Endothelial cell of umbilical vein (primary cell): Measurements from ENCODE around the gene SEMA3A. TPM values are rescaled to one million over a fixed set of nuclear protein-coding genes. Genes with fewer than 3 reads are reported as not detected.

Experiments
- BruUV-seq: library from RNA; stranded (reverse); fragments of 400-500 nt; replicated peaks from 2 replicates; lab custom pipeline; 2021; lab: Mats Ljungman, UMichigan
- CTCF ChIA-PET: fragments of 300-600, 350-600 bp; sonication (Branson Sonifier 250); formaldehyde crosslinking; loops from one replicate; lab custom pipeline; 2021; ENCODE audit warnings: antibody characterized with exemption, inconsistent platforms; lab: Charles Lee
- POLR2A ChIA-PET: fragments of 300-600, 350-600 bp; sonication (Branson Sonifier 250); formaldehyde crosslinking; loops from one replicate; lab custom pipeline; 2021; ENCODE audit warnings: antibody characterized with exemption, inconsistent platforms; lab: Charles Lee
- DNase-seq: peaks from one replicate; pipeline ENCODE4 v3.0.0-alpha.2; 2011; ENCODE audit warnings: low read depth, low spot score
- FAIRE-seq: peaks from 2 replicates; lab custom pipeline; 2011; peaks lifted over from hg19 to GRCh38; lab: Jason Lieb, UNC
- H2AFZ ChIP-seq: 2 replicates; pipeline ENCODE4 v1.6.0; 2012; ENCODE audit warnings: low read depth, low read length, control low read depth, inconsistent platforms
- H3K27ac ChIP-seq: 2 replicates; pipeline ENCODE4 v1.5.1; 2011; ENCODE audit warnings: low read depth, mild to moderate bottlenecking, control low read depth, low read length, moderate library complexity; ENCODE audit not compliant: insufficient read depth
- H3K27me3 ChIP-seq, 2 experiments: 2 replicates each; pipeline versions ENCODE4 v1.6.0 to v1.6.1; 2011; ENCODE audit warnings: low read length in 2 of 2, mixed read lengths in 1 of 2; ENCODE audit not compliant: control insufficient read depth in 2 of 2, insufficient read depth in 2 of 2
- H3K36me3 ChIP-seq, 2 experiments: 2 replicates in 1 of 2; 3 replicates in 1 of 2; pipeline ENCODE4 v1.5.1; 2011; ENCODE audit warnings: low read length in 2 of 2, mild to moderate bottlenecking in 1 of 2, moderate library complexity in 1 of 2; ENCODE audit not compliant: control insufficient read depth in 2 of 2, insufficient read depth in 2 of 2; ENCODE audit errors: extremely low read depth in 1 of 2
- H3K4me1 ChIP-seq: 3 replicates; pipeline ENCODE4 v1.5.1; 2011; ENCODE audit warnings: mild to moderate bottlenecking, low read length; ENCODE audit not compliant: control insufficient read depth, insufficient read depth; ENCODE audit errors: extremely low read depth
- H3K4me2 ChIP-seq: 2 replicates; pipeline ENCODE4 v1.6.1; 2011; ENCODE audit warnings: low read length, control low read depth, mixed read lengths; ENCODE audit not compliant: insufficient read depth
- H3K4me3 ChIP-seq, 3 experiments: fragments of 200-600 bp in 1 of 3; sonication (generic), shearing (Covaris generic) in 1 of 3; replicated peaks in 1 of 3; 2 replicates each; pipeline ENCODE4 v1.5.1; 2011 to 2016; ENCODE audit warnings: control low read depth in 3 of 3, low read length in 3 of 3, mild to moderate bottlenecking in 2 of 3, inconsistent platforms in 1 of 3, low read depth in 1 of 3, moderate library complexity in 1 of 3; ENCODE audit not compliant: insufficient read depth in 1 of 3
- H3K79me2 ChIP-seq: 2 replicates; pipeline ENCODE4 v1.6.0; 2012; ENCODE audit warnings: low read length, inconsistent platforms; ENCODE audit not compliant: control insufficient read depth, insufficient read depth
- H3K9ac ChIP-seq: replicated peaks from 2 replicates; pipeline ENCODE3; 2011; ENCODE audit warnings: low read length, control low read depth; ENCODE audit not compliant: insufficient read depth; ENCODE audit errors: extremely low read depth
- H3K9me1 ChIP-seq: replicated peaks from 3 replicates; pipeline ENCODE4 v1.6.0; 2011; ENCODE audit warnings: mild to moderate bottlenecking, low read length; ENCODE audit not compliant: control insufficient read depth, insufficient read depth; ENCODE audit errors: extremely low read depth
- H3K9me3 ChIP-seq: replicated peaks from 2 replicates; pipeline ENCODE4 v1.5.1; 2012; ENCODE audit warnings: low read length, inconsistent platforms; ENCODE audit not compliant: control insufficient read depth, insufficient read depth
- H4K20me1 ChIP-seq: replicated peaks from 2 replicates; pipeline ENCODE3; 2011; ENCODE audit warnings: mild to moderate bottlenecking, low read length; ENCODE audit not compliant: control insufficient read depth, insufficient read depth; ENCODE audit errors: extremely low read depth
- CTCF ChIP-seq, 2 donors: IDR thresholded peaks; 1 replicate in 1 of 2; 2 replicates in 1 of 2; pipeline ENCODE4 v1.5.1; 2011; ENCODE audit warnings: low read length in 2 of 2, mild to moderate bottlenecking in 2 of 2, moderate library complexity in 2 of 2, control low read depth in 1 of 2, inconsistent platforms in 1 of 2, low read depth in 1 of 2; ENCODE audit not compliant: insufficient read depth in 1 of 2; ENCODE audit errors: extremely low read depth in 1 of 2
- EZH2 ChIP-seq: IDR thresholded peaks from 2 replicates; pipeline ENCODE4 v1.6.1; 2012; ENCODE audit warnings: borderline replicate concordance, low read depth, mild to moderate bottlenecking, moderate library complexity, low read length, inconsistent platforms; ENCODE audit not compliant: severe bottlenecking
- FOS ChIP-seq: IDR thresholded peaks from 2 replicates; pipeline ENCODE4 v1.6.1; 2011; ENCODE audit warnings: mild to moderate bottlenecking, low read length, moderate library complexity, borderline replicate concordance; ENCODE audit not compliant: insufficient read depth
- GATA2 ChIP-seq: IDR thresholded peaks from 2 replicates; pipeline ENCODE4 v1.7.0; 2011; ENCODE audit warnings: low read depth, mild to moderate bottlenecking, moderate library complexity, mixed read lengths, low read length; ENCODE audit not compliant: insufficient read length, insufficient read depth
- JUN ChIP-seq: IDR thresholded peaks from 2 replicates; pipeline ENCODE4 v1.6.1; 2011; ENCODE audit warnings: borderline replicate concordance, low read depth; ENCODE audit not compliant: insufficient read length, insufficient read depth
- MYC ChIP-seq: IDR thresholded peaks from one replicate; pipeline ENCODE4 v1.6.1; 2011; ENCODE audit warnings: mild to moderate bottlenecking, low read depth, low read length
- POLR2A ChIP-seq: IDR thresholded peaks from 2 replicates; pipeline ENCODE4 v1.6.1; 2012; ENCODE audit warnings: low read depth, mild to moderate bottlenecking, control low read depth, low read length
- POLR2AphosphoS5 ChIP-seq: IDR thresholded peaks from 2 replicates; pipeline ENCODE4 v1.6.1; 2012; ENCODE audit warnings: low read depth, mild to moderate bottlenecking, control low read depth, low read length, moderate library complexity; ENCODE audit not compliant: insufficient read depth
- dilution Hi-C: fragments of 300-500 bp; cut with MboI; formaldehyde crosslinking; loops from one replicate; pipeline ENCODE4 v1.15.0; 2019; ENCODE audit warnings: low sequenced_read_pairs; ENCODE audit not compliant: extremely low pct_ligation_motif_present
- intact Hi-C: fragments of 100-400 bp; cut with micrococcal nuclease; formaldehyde crosslinking; loops from one replicate; pipeline ENCODE4 v1.10.0; 2022
- polyA plus RNA-seq, 4 experiments: library from polyadenylated mRNA; depleted of rRNA in 3 of 4; stranded (reverse) in 3 of 4; unstranded in 1 of 4; fragments of >200 nt; gene quantifications; 2 replicates each; pipeline versions ENCODE4 v1.2.1 to v1.2.3, GENCODE V29; 2011 to 2012; ENCODE audit warnings: missing spikeins in 1 of 4
- total RNA-seq: library from RNA; stranded (reverse); gene quantifications from 2 replicates; pipeline ENCODE4 v1.2.3, GENCODE V29; 2021
- TF ChIP-seq, protein P1 (sequence below): IDR thresholded peaks from 2 replicates; pipeline ENCODE4 v1.6.1; 2011; ENCODE audit not compliant: insufficient read depth, insufficient read length

SEMA3A gene
- total and polyA plus RNA-seq, 2 donors (not counting 3 experiments of a cell fraction or from before 2014, with no cell fraction given): 0.68 to 1.2 TPM

DNA sequence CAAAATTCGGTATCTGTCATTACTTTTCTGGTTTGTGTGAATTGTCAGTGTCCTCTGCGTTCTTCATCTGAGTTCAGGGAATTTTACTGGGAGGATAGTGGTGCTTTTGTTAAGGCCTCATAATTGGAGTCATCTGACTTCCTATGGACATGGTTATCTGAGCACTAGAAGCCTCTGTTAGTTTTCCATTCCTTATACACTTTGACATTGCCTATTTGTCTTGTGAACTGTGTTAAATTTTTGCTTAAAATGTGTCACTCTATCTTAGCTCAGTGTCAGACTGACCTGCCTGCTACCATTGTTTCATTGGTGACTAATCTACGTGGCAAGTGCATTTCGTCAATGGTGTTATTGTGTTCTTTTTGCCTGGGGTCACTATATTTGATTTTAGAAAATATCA lies 253.3 kb downstream of the SEMA3A start:
- dilution Hi-C loops: no loop called here
- no peak overlapping the region for H2AFZ ChIP-seq
- H3K9ac ChIP-seq: no peak overlapping the region
- H3K4me2 ChIP-seq: no peak overlapping the region
- no peaks in the 10 kb centered on the region for H4K20me1 ChIP-seq
- H3K27me3 ChIP-seq: no peaks in the 10 kb centered on the region
- H3K4me3 ChIP-seq: no peak overlapping the region
- H3K27ac ChIP-seq: no peak overlapping the region
- TF ChIP-seq GATA2: no peak
- TF ChIP-seq POLR2AphosphoS5: no peak
- TF ChIP-seq, protein P1, sequence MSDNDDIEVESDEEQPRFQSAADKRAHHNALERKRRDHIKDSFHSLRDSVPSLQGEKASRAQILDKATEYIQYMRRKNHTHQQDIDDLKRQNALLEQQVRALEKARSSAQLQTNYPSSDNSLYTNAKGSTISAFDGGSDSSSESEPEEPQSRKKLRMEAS: no peak
- no peak for TF ChIP-seq JUN
- TF ChIP-seq MYC: no peak
- TF ChIP-seq FOS: no peak
- FAIRE-seq (no peak), DNase-seq (no peak)
- ChIA-PET POLR2A (no interaction called here), CTCF (interaction anchor here (1.1 to 11.6 kb wide), 2 partner anchors 9 to 1085 kb away, joined by 3 to 302 read pairs; no protein-coding TSS in a partner anchor)
- H3K36me3 ChIP-seq: no peaks in the 10 kb centered on the region
- intact Hi-C loops: no loop called here
- no peaks in the 10 kb centered on the region for H3K9me3 ChIP-seq
- no peaks in the 10 kb centered on the region for H3K79me2 ChIP-seq
- no peaks in the 10 kb centered on the region for H3K4me1 ChIP-seq
- H3K9me1 ChIP-seq: peaks cover 1% of the 10 kb centered on the region
- no TSS peak for BruUV-seq

DNA sequence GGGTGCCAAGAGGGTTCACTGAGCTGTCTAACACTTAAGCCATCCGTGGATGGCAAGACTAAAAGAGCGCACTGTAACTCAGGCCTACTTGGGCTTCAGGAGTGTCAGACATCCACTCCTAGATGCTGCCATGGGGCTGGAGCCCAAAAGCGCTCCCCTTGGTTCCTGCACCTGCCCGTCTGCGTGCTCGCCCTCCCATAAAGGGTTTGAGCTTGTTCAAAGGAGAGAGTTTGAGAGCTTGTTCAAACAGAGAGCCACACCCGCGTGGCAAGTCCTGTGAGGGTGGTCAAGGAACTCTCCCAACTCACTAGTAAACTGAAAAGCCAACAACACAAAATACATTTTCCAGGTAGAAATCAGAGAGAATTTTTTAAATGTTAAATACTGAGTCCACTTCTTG lies 256.7 kb downstream of the SEMA3A start:
- ChIA-PET POLR2A (no interaction called here), CTCF (interaction anchor here (0.8 to 11.6 kb wide), 5 partner anchors 10 to 1892 kb away, joined by 3 to 302 read pairs (median 5); no protein-coding TSS in a partner anchor)
- Histone ChIP-seq H3K27me3 (no peaks in the 10 kb centered on the region), H3K9me1 (peaks cover 5% of the 10 kb centered on the region), H2AFZ (no peak overlapping the region), H3K4me3 (no peak overlapping the region), H3K79me2 (no peaks in the 10 kb centered on the region), H3K36me3 (no peaks in the 10 kb centered on the region), H3K9me3 (no peaks in the 10 kb centered on the region), H3K27ac (no peak overlapping the region), H4K20me1 (no peaks in the 10 kb centered on the region), H3K4me2 (no peak overlapping the region), H3K9ac (no peak overlapping the region), H3K4me1 (no peaks in the 10 kb centered on the region)
- intact Hi-C loops (loop anchor here (2.0 to 10.0 kb wide), 5 partner anchors 251 to 1614 kb away; partner anchors contain the start of gene SEMA3D), dilution Hi-C loops (no loop called here)
- no TSS peak for BruUV-seq
- DNase-seq (no peak), FAIRE-seq (no peak)
- TF ChIP-seq FOS: no peak
- TF ChIP-seq, protein P1: no peak
- TF ChIP-seq JUN: no peak
- TF ChIP-seq CTCF (IDR thresholded peaks at IDR 0.05; ENCODE audit: extremely low read depth in 1 of 2, insufficient read depth in 1 of 2, low read depth in 1 of 2, low read length in 2 of 2): no peak
- no peak for TF ChIP-seq POLR2A
- TF ChIP-seq GATA2: no peak
- no peak for TF ChIP-seq POLR2AphosphoS5
- no peak for TF ChIP-seq EZH2
- TF ChIP-seq MYC: no peak
